Endothelial cell (in vitro differentiated cells): ENCODE measurements around the gene AHRR. TPM values are rescaled to one million over a fixed set of nuclear protein-coding genes. Genes with fewer than 3 reads are reported as not detected.

ENCODE experiments used
- DNase-seq: peaks from one replicate; pipeline ENCODE4 v3.0.0; 2021; ENCODE audit warnings: low spot score
- H3K27ac Mint-ChIP-seq: one replicate; pipeline ENCODE4 v1.8.0; 2021; ENCODE audit warnings: mixed read lengths, inconsistent platforms; ENCODE audit not compliant: unreplicated experiment
- H3K27me3 Mint-ChIP-seq: one replicate; pipeline ENCODE4 v1.8.0; 2021; ENCODE audit warnings: mild to moderate bottlenecking, moderate library complexity, mixed read lengths, inconsistent platforms; ENCODE audit not compliant: unreplicated experiment
- H3K36me3 Mint-ChIP-seq: one replicate; pipeline ENCODE4 v1.8.0; 2021; ENCODE audit warnings: mild to moderate bottlenecking, low read depth, mixed read lengths, inconsistent platforms; ENCODE audit not compliant: unreplicated experiment
- H3K4me1 Mint-ChIP-seq: one replicate; pipeline ENCODE4 v1.8.0; 2021; ENCODE audit warnings: mild to moderate bottlenecking, mixed read lengths, inconsistent platforms; ENCODE audit not compliant: unreplicated experiment
- H3K4me3 Mint-ChIP-seq: one replicate; pipeline ENCODE4 v1.8.0; 2021; ENCODE audit warnings: mild to moderate bottlenecking, mixed read lengths, inconsistent platforms; ENCODE audit not compliant: unreplicated experiment
- H3K9me3 Mint-ChIP-seq: one replicate; pipeline ENCODE4 v1.8.0; 2021; ENCODE audit warnings: mixed read lengths, inconsistent platforms; ENCODE audit not compliant: unreplicated experiment
- CTCF ChIP-seq: fragments of 200-600 bp; sonication (generic); IDR thresholded peaks from one replicate; pipeline ENCODE4 v1.5.0; 2021; ENCODE audit warnings: antibody characterized with exemption; ENCODE audit not compliant: unreplicated experiment
- total RNA-seq: library from RNA; stranded (reverse); fragmentation: NEBNext Ultra II Directional; extraction: Animal tissue kit (Norgen Biotek cat#: 25700); gene quantifications from one replicate; pipeline ENCODE4 v1.2.1, GENCODE V29; 2021; ENCODE audit not compliant: unreplicated experiment

Gene AHRR
- total RNA-seq, 1 donor from 2014 or later: 8.7 TPM

- TF ChIP-seq CTCF: no peak
- Mint-ChIP-seq H3K27ac (no peak overlapping the region), H3K36me3 (peaks cover 4% of the 10 kb centered on the region), H3K4me3 (no peak overlapping the region), H3K4me1 (peaks cover 6% of the 10 kb centered on the region), H3K27me3 (peaks cover 5% of the 10 kb centered on the region), H3K9me3 (no peaks in the 10 kb centered on the region)
- no peak for DNase-seq
These were observed 98.5 kb downstream of the AHRR start for GRCh38 chr5:419970-420369.

- DNase-seq: no peak
- H3K27me3 Mint-ChIP-seq: peaks cover 5% of the 10 kb centered on the region
These were observed 99.2 kb downstream of the AHRR start for GRCh38 chr5:420632-421286.

GRCh38 chr5:421287-421880 is 99.9 kb downstream of the AHRR start:
- Mint-ChIP-seq H3K9me3 (no peaks in the 10 kb centered on the region), H3K27me3 (peaks cover 7% of the 10 kb centered on the region), H3K4me1 (peaks cover 6% of the 10 kb centered on the region), H3K27ac (no peak overlapping the region), H3K36me3 (peaks cover 4% of the 10 kb centered on the region), H3K4me3 (no peak overlapping the region)
- DNase-seq: no peak
- TF ChIP-seq CTCF: no peak

More at GRCh38 chr5:420632-421286, 99.2 kb downstream of the AHRR start:
- Mint-ChIP-seq H3K4me1 (peaks cover 6% of the 10 kb centered on the region), H3K36me3 (peaks cover 4% of the 10 kb centered on the region), H3K27ac (no peak overlapping the region), H3K9me3 (no peaks in the 10 kb centered on the region), H3K4me3 (no peak overlapping the region)
- TF ChIP-seq CTCF: no peak

- peaks cover 4% of the 10 kb centered on the region for H3K36me3 Mint-ChIP-seq
- no peak for DNase-seq
- H3K27ac Mint-ChIP-seq: no peak overlapping the region
- H3K27me3 Mint-ChIP-seq: peaks cover 9% of the 10 kb centered on the region
- no peak for TF ChIP-seq CTCF
- no peak overlapping the region for H3K4me3 Mint-ChIP-seq
- H3K4me1 Mint-ChIP-seq: peaks cover 6% of the 10 kb centered on the region
- no peaks in the 10 kb centered on the region for H3K9me3 Mint-ChIP-seq
These were observed 100.4 kb downstream of the AHRR start for GRCh38 chr5:421901-422300.
